Epithelial cell of proximal tubule (primary cell): ENCODE results near the gene IFITM2. TPM values are rescaled to one million over a fixed set of nuclear protein-coding genes. Genes with fewer than 3 reads are reported as not detected.
"Not testable (repeated sequence)": the region's sequence is repeated elsewhere in the genome, so short reads cannot be mapped to it uniquely, and the experiment has no call there.

ENCODE experiments used
- DNase-seq: peaks from one replicate; pipeline ENCODE4 v3.0.0-alpha.2; 2011; ENCODE audit warnings: low read depth
- H3K4me3 ChIP-seq: 2 replicates; pipeline ENCODE4 v1.5.1; 2011; ENCODE audit warnings: low read depth, mild to moderate bottlenecking, low read length
- total RNA-seq: library from RNA; depleted of rRNA; stranded (reverse); fragments of >200 nt; gene quantifications from 2 replicates; pipeline ENCODE4 v1.2.3, GENCODE V29; 2015
- TF ChIP-seq, protein P1 (sequence below): conservative IDR thresholded peaks from 2 replicates; pipeline ENCODE4 v1.5.1; 2012; ENCODE audit warnings: low read depth, mild to moderate bottlenecking, low read length

The IFITM2 gene
- 54.7 and 177 TPM in 2 replicates for total RNA-seq

- H3K4me3 ChIP-seq: peak within 1 kb of the TSS; percentile 62
- TF ChIP-seq, protein P1, sequence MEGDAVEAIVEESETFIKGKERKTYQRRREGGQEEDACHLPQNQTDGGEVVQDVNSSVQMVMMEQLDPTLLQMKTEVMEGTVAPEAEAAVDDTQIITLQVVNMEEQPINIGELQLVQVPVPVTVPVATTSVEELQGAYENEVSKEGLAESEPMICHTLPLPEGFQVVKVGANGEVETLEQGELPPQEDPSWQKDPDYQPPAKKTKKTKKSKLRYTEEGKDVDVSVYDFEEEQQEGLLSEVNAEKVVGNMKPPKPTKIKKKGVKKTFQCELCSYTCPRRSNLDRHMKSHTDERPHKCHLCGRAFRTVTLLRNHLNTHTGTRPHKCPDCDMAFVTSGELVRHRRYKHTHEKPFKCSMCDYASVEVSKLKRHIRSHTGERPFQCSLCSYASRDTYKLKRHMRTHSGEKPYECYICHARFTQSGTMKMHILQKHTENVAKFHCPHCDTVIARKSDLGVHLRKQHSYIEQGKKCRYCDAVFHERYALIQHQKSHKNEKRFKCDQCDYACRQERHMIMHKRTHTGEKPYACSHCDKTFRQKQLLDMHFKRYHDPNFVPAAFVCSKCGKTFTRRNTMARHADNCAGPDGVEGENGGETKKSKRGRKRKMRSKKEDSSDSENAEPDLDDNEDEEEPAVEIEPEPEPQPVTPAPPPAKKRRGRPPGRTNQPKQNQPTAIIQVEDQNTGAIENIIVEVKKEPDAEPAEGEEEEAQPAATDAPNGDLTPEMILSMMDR: peak; percentile 10
- not testable (repeated sequence) for DNase-seq
These were observed at the start of gene IFITM2 for GRCh38 chr11:307766-308708. Gene IFITM2, plus strand, starts transcription at chr11:307816. Its CDS starts 377 bp downstream, at chr11:308193.

GRCh38 chr11:259413-259812 lies 48.2 kb upstream of the IFITM2 start:
- no peak overlapping the region for H3K4me3 ChIP-seq
- TF ChIP-seq, protein P1: no peak
- DNase-seq: no peak

DNA sequence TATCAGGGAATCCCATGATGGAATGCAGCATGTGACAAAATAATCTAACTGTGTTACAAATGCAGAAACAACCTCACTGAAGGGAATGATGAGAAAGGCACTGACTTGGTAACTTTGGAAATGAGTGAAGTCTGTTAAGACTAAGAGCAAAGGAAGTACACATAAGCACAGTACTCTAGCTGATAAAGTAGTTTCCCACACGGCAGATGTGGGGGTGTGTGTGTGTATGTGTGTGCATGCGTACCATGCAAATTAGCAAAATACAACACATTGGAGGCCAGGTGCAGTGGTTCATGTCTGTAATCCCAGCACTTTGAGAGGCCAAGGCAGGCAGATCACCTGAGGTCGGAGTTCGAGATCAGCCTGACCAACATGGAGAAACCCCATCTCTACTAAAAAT lies 46.0 kb upstream of the IFITM2 start:
- no peak overlapping the region for H3K4me3 ChIP-seq
- no peak for DNase-seq
- TF ChIP-seq, protein P1: no peak

- DNase-seq: no peak
- no peak overlapping the region for H3K4me3 ChIP-seq
- TF ChIP-seq, protein P1: no peak
These were observed 40.8 kb upstream of the IFITM2 start for GRCh38 chr11:266676-267439.

DNA sequence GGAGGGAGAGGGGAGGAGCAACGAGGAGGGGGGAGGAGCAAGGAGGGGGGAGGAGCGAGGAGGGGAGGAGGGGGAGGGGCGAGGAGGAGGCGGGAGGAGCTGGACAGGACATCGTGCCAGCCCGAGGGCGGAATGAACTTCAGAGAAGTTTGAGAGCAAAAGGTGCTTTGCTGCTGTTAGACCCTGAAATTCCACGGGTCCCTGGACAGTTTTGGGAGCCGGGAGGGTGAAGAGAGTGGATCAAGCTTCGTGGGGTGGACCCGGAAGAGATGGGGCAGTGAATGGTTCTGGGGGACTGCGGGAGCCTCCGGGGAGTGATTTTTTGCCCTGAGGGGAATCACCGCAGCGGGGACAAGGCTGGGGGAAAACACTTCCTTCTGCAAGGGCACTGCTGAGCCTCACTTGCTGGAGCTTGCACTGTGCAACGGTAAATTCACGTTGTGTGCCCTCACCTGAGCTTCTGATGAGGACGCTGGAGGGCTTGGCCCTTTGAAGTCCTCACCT lies 40.1 kb upstream of the IFITM2 start:
- peak overlapping the region; percentile 7 for H3K4me3 ChIP-seq
- TF ChIP-seq, protein P1: no peak
- no peak for DNase-seq

DNA sequence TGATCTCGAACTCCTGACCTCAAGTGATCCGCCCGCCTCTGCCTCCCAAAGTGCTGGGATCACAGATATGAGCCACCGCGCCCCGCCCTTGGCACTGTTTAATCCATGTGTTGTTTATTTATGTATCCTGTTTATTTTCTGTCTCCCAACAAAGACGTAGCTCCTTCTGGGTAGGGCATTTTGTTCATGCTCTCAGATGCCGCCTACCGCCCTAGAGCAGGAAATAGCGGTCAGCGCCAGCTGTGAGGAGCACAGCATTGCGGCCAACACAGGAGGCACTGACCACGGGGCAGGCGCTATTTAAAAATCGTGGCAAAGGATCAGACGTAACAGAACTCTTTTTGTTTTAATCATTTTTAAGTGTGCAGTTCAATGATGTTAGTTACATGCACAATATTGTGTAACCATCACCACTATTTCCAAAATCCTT lies 38.9 kb upstream of the IFITM2 start:
- H3K4me3 ChIP-seq, DNase-seq: not testable (repeated sequence)

- DNase-seq: peak; percentile 22
- H3K4me3 ChIP-seq: no peak overlapping the region
- TF ChIP-seq, protein P1: peak; percentile 12
These were observed 38.3 kb upstream of the IFITM2 start for GRCh38 chr11:269146-269890.
